ENCODE results near the gene CDX1.

Gene CDX1

DNA sequence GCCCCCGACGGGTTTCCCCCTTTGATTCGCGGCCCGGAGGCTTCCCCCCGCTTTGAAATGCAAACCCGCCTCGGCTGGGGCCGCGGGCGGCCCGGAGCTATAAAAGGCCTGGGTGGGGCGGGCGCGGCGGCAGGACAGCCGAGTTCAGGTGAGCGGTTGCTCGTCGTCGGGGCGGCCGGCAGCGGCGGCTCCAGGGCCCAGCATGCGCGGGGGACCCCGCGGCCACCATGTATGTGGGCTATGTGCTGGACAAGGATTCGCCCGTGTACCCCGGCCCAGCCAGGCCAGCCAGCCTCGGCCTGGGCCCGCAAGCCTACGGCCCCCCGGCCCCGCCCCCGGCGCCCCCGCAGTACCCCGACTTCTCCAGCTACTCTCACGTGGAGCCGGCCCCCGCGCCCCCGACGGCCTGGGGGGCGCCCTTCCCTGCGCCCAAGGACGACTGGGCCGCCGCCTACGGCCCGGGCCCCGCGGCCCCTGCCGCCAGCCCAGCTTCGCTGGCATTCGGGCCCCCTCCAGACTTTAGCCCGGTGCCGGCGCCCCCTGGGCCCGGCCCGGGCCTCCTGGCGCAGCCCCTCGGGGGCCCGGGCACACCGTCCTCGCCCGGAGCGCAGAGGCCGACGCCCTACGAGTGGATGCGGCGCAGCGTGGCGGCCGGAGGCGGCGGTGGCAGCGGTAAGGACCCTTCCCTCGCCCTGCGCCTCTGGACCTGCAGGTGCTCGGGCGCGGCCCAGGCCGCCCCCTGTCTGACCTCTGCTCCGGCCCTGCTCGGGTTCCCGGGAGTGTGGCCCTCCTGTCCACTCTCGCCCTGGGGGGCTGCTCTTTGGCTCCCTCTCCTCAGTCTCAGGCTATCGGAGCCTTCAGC is at the start of gene CDX1:
Gene CDX1, plus strand, starts transcription at position 129 of the 862 bp plus-strand sequence. Its CDS starts 99 bp downstream, at position 228.
- no peak for DNase-seq
- intact Hi-C loops (cut with DNase I), result loop anchor here (5.0 kb wide), 1 partner anchor 45 kb away; no protein-coding TSS in a partner anchor

DNA sequence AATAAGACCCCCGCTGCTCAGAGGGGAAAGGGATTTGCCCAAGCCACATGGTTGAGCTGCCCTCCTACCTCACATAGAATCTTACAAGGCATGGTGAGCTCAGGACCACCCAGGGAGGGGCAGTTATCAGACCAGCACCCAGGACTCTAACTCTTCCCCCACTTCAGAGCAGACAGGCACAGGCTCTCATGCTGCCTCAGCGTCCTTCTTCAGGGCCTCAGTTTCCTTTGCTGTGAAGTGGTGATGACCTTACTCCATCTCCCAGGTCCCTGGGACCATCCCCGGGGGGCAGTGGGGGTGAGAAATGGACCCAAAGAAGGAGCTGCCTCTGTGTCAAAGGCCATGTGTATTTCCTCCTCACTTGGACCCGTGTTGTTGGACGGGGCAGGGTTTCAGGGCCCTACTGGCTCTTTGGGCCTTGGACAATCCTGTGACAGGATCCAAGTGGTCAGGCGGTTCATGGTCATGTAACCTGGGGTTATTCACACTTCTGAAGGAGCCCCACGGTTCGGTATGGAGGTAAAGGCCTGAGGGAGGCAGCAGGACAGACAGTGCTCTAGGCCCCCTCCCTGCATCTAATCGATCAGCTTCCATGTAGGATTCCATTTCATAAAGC is 48.5 kb upstream of the CDX1 start:
- peak in 6 of 42 donors; percentile 2 to 13 (median 8) for DNase-seq
- intact Hi-C loops (cut with DNase I), result no loop called here

DNA sequence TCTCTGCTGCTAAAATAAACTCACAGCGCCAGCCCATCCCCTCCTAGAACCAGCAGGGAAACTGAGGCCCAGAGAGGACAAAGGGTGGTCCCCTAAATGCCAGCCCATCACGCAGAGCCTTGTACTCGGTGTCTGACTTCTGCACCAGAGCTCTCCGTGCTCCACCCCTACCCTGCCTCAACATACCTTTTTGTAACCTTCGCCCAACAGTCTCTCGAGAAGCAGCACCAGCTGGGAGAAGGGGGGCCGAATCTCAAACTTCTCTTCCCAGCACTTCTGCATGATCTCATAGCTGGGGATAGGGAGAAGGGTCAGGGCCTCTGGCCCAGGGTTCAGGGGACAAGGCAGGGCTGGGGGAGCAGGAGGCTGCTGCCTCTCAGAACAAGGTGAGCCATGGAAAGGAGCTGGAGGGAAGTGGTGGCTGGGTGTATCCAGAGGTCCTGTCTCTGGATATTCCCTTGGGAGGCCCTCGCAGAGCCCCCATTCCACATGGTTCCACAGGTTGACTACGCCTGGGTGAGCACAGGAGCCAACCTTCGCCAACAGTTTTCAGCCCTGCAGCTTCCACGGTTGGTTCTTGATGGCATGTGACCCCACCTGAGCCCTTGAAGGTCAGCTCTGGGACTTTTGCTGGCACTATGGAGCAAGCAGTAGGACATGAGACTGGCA is 47.9 kb upstream of the CDX1 start:
- intact Hi-C loops (cut with DNase I), result no loop called here
- peak in 7 of 42 donors; percentile 2 to 18 (median 7) for DNase-seq

DNA sequence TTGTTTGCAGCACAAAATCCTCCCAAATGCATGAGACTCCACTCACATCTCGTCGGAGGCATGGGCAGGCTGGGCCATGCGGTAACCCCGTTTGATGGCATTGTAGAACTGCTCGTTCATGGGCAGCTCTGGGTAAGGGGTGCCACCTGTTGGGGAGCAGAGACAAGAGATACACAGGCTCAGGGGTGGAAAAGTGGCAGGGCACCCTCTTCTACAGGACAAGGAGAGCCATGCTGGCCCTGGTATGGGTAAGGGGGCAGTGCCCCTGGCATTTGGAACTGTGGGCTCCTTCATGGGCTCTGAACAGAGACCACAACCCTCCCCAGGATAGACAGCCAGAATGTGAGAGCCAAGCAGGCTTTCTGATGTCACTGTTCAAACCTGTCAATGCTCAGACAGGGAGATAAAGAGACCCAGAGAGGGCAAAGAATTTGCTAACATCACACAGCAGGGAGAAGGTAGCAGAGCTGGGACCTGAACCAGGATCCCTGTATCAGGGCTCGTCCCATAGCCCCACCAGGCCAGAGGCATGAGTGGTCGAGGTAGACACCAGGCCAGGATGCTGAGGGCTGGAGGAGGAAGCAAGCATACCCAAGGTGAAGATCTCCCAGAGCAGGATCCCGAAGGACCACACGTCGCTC is 47.0 kb upstream of the CDX1 start:
- intact Hi-C loops (cut with DNase I), result no loop called here

DNA sequence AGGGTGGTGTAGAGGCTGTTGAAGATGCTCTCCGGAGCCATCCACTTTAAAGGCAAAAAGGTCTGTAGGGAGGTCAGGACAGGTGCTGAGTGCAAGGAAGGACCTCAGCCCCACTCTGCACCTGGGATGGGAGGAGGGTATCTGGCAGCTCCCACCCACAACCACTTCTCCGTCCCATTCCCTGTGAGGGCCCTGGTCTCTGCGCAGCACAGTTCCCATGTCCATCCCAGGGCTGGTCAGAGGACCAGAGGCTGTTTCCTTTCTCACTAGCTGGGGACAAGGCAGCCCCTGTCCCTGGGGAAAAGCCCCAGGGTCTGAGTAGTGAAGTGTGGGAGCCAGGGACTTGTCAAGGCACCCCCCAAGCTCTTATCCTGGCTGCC is 46.5 kb upstream of the CDX1 start:
- intact Hi-C loops (cut with DNase I), result no loop called here

More for the DNA sequence above, 47.0 kb upstream of the CDX1 start:
- peak in 13 of 42 donors; percentile 4 to 62 (median 30) for DNase-seq

DNA sequence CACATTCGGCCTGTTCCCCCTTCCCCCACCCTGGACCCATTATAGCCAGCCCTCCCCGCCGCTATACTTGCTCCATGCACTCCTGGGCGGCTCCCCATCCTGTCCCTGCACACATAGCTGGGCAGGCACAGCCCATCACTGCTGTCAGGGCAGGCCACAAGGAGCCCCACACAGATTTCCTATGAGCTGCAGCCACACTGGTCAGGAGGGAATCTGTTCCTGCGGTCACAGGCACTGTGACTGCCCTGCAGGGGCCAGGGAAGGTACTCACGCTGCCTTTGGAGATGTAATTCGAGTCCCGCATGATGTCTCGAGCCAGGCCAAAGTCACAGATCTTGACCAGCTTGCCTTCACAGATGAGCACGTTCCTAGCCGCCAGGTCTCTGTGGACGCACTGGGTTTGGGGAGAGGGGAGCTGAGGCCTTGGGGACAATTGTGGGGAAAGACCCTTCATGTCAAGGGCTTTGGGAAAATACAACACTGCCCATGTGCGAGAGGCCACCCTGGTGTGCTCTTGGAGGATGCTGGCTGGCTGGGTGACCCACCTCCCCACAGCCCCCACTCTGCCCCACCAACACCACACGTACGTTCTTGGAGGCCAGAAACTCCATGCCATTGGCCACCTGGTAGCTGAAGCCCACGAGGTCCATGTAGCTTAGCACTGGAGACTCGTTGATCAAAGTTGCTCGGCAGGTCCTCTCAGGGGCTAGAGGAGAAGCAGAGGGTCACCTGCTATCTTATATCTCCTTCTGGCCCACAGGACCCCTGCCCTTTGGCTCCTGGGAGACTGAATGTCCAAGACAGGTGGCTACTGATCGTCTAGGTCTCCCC is 45.7 kb upstream of the CDX1 start:
- intact Hi-C loops (cut with DNase I), result no loop called here
- DNase-seq, result peak in 2 of 42 donors; percentile 5 to 25

More for the DNA sequence above, 46.5 kb upstream of the CDX1 start:
- peak in 3 of 42 donors; percentile 5 to 9 (median 7) for DNase-seq

DNA sequence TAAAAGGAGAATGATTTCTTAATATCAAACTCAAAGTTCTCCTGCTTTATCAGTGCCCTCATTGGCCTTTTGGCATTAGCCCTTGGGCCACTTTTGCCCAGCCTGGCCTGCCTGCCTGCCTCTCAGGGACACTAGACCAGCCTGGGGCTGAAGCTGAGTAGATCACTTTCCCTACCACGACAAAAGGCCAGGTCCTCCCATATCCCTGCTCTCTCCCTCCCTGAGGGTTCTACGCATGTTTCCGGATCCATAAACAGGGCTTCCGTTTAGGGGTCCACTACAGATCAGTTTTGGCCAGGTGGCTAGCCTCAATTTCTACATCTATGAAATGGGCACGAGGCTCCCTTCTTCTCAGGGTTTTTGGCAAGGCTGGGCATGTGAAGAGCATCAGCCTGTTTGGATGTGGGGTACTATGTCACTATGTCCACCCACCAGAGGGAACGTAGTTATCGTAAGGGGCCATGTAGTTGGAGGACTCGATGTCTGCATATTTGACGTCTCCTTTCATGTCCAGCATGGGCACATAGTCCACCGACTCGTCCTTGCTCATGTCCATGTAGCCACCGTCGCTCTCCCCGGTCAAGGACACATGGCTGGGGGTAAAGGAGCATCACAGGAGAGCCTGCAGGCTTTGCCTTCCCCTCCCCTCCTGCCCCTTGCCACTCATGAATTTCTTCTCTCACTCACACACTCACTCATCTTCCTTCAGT is 45.0 kb upstream of the CDX1 start:
- intact Hi-C loops (cut with DNase I), result no loop called here
- DNase-seq, result no peak

DNA sequence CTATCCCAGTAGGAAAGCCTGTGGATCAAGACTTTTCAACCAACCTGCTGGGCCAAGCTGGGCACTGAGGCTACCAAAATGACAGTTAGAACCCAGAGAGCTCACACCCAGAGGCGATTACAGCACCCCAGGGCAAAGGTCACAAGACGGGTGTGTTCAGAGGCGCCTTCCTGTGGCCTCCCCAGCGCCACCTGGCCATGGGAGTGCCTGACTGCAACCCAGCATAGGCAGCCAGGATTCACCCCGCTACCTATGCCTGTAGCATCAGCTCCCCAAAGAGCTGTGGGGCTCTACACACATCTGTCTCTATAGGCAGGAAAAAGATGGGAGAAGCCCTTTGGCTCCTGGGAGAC is 44.4 kb upstream of the CDX1 start:
- intact Hi-C loops (cut with DNase I), result no loop called here
- DNase-seq, result no peak

DNA sequence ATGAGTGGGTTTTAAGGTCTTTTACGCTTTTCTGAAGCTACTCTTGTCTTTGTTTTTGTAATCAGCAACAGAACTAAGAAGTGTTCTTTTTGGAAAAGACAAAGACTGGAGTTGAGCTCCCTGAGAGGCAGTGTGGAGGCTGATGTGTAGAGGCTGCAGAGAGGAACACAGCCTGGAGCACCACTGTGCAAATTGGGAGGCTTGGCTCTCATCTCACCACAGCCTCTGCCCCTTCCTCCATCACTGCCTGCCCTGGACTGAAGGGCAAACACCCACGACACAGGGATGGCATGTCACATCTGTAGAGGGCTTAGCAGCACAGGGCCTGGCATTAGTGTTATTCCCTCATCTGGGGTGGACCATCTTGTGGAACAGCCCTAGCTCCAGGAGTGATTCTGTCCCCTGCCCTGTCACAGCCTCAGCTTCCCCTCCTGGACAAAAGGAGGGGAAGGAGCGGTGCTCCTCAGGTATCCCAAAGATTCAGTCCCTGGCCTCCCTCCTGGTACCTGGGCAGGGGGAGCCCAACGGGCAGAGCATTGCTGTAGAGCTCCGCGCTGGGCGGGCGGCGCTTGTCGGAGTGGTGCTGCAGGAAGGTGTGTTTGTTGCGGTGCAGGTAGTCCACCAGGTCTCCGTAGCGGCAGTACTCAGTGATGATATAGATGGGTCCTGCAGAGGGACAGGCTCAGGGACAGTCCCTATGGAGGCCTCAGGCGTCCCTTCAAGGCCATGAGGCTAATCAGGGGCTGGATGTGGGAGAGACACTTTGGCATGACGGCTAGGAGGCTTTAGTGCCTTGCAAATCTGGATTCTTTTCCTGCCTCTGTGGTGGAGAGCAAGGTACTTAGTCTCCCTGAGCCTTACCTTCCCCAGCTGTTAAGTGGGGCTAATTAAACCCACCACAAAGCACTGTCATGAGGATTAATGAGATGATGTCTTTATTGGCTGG is 43.8 kb upstream of the CDX1 start:
- intact Hi-C loops (cut with DNase I), result no loop called here
- no peak for DNase-seq

DNA sequence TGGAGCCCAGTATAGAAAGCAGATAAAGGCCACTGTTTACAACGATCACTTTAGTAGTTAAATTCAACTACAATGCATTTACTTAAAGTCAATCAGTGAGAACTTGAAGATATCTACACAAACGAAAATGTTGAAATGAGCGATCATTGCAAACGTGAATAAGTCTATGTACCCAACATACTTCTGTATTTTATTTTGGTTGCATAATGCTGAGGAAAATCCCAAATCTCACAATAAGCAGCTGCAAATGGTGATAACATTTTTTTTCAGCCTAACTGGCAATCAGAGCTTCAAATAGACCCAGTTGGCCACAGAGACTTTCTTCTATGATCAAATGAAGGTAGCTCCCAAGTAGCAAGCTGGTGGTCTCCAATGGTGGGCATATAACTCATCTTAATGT is 43.0 kb upstream of the CDX1 start:
- no peak for DNase-seq
- intact Hi-C loops (cut with DNase I), result no loop called here

DNA sequence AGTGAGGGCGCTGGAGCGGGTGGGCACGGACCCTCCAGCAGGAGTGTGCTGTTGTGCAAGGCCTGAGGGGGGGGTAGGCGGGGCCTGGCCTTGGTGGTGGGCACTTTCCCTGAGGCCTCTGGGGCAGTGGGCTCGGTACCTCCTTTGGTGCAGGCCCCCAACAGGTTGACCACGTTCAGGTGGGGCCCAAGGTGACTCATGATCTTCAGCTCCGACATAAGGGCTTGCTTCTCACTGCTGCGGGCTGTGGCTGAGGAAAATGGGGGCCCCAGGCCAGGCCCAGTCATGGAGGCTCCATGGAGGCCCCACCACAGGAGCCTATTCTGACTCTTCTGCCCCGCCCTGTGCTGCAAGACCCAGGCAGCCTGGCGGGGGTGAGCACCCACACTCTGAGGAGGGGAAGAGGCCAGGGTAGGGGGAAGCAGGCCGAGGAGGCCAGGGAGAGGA is 42.4 kb upstream of the CDX1 start:
- intact Hi-C loops (cut with DNase I), result no loop called here
- no peak for DNase-seq

DNA sequence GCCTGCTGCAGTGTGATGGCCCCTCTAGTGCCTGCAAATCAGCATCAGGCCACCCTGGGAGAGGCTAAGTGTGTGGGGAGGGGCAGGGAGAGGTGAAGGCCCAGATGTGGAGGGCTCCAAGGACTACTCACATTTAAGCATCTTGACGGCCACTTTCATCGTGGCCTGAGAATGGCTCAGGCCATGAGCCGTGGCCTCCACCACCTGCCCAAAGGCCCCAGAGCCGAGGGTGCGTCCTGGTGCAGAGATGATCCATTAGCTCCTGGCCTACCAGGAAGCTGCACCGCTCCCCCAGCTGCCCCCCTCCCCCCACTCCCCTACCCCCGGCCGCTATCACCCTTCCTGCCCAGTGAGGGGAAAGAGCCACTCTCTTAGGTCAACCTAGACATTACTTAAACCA is 42.0 kb upstream of the CDX1 start:
- intact Hi-C loops (cut with DNase I), result no loop called here
- DNase-seq, result no peak

DNA sequence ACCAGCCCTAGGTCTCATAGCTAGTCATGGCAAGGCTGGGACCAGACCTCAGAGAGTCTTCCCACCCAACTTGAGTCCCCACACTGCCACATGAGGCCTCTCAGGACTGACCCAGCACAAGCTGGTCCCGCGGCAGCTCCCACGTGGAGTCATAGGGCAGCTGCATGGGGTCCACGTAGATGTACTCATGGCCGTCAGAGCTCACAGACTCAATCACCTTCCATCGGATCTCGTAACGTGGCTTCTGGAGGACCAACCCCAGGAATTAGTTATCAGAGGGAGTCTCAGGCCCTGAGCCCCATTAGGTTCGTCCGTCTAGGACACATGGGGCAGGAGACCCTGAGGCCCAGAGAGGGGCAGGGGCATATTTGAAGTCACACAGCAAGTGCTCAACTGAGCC is 41.2 kb upstream of the CDX1 start:
- intact Hi-C loops (cut with DNase I), result no loop called here
- DNase-seq, result no peak

DNA sequence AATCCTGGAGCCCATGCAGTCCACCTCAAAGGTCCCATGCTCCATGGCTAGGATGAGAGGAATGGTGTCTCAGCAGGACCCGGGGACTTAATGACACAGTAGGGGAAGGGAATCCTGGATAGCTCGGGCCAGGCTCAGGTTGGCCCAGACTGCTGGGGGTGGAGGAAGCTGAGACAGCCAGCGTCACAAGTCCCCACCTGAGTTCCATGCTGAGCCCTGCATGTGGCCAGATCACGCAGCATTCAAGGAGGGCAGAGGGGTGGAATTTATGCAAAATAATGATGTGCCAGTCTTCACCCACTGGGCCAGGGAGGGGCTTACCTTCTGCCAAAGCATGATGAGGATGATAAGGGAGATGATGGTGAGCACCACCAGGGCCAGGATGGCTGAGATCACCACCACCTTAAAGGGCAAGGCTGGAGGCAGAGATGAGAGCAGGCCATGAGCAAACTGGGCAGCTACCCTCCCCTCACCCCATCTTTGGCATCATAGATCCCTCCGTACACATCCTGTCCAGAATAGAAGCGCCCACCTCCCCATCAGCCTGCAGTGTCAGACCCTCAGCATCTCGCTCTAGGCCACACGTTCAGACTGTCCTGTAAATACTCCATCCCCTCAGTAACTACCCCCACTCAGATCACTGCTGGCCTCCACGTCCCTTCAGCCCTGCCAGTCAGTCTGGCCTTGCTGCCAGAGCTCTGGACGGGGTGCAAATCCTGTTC is 40.2 kb upstream of the CDX1 start:
- intact Hi-C loops (cut with DNase I), result no loop called here

DNA sequence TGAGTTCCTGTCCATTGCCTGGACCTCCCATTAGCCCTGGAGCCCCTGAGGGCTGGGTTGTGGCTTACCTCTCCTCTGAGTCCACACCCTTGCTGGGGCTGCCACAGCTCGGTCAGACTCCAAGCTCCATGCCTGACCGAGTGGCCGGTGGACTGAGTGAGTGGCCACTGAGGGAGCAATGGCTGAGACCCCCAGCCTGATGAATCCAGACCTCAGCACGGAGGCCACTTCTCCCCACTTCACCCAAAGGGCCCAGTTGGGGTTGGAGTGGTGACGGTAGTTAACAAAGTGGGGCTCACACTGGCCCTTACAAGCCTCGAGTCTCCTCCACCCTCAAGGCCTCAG is 39.7 kb upstream of the CDX1 start:
- intact Hi-C loops (cut with DNase I), result no loop called here
- DNase-seq, result no peak

More for the DNA sequence above, 40.2 kb upstream of the CDX1 start:
- DNase-seq, result no peak

DNA sequence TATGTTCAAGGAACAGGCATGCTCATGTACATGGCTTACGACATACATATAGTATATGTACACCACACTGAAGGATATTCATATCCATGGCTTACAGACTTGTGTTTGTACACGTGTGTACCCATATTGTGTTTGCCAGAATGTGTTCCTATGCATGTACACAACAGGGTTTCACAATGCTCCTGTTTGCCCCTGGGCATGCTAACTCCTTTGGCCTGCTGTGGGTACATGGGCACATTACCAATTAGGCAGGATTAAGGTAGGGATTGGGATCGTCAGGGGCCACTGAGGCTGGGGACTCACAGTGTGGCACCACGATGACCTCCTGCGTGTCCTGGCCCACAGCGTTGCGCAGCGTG is 37.1 kb upstream of the CDX1 start:
- DNase-seq, result no peak
- intact Hi-C loops (cut with DNase I), result no loop called here

All from head of caudate nucleus (tissue), 42 donors.